K562 (cell line): ENCODE results near the gene ULK1. TPM values are rescaled to one million over a fixed set of nuclear protein-coding genes. Genes with fewer than 3 reads are reported as not detected.

Source experiments
- ATAC-seq: fragments of 200-7000 bp; cut with Tn5 transposase; 3 replicates; pipeline ENCODE4 v1.9.1; 2020; ENCODE audit warnings: moderate library complexity
- BruUV-seq: library from RNA; stranded (reverse); fragments of 400-500 nt; replicated peaks from 2 replicates; lab custom pipeline; 2021; lab: Mats Ljungman, UMichigan
- CTCF ChIA-PET: fragments of 300-600 bp; formaldehyde crosslinking; extraction: SDS; loops from one replicate; lab custom pipeline; 2021; ENCODE audit warnings: low intra/inter-chr PET ratio; lab: Yijun Ruan, JAX
- POLR2A ChIA-PET: fragments of 300-600, 350-650 bp; sonication (Branson Sonifier 250); formaldehyde crosslinking; extraction: SDS; loops from one replicate; lab custom pipeline; 2021; ENCODE audit warnings: antibody characterized with exemption, inconsistent platforms; lab: Yijun Ruan, JAX
- DNase-seq, 4 experiments: peaks; one replicate each; pipeline versions ENCODE4 v3.0.0 to v3.0.0-alpha.2; 2011 to 2018; ENCODE audit warnings: low spot score in 3 of 4, mixed read lengths in 3 of 4; ENCODE audit errors: extremely low read depth in 1 of 4
- FAIRE-seq: peaks from 2 replicates; lab custom pipeline; 2011; peaks lifted over from hg19 to GRCh38; lab: Jason Lieb, UNC
- H2AFZ ChIP-seq: 2 replicates; pipeline ENCODE4 v1.6.0; 2011; ENCODE audit warnings: low read depth, low read length, control low read depth, inconsistent platforms
- H3K27ac ChIP-seq: fragments of 200-600 bp; 3 replicates; pipeline ENCODE4 v1.8.0; 2011; ENCODE audit warnings: low read depth, mild to moderate bottlenecking, control low read depth, inconsistent platforms, low read length, moderate library complexity, mixed read lengths; ENCODE audit errors: extremely low read depth
- H3K27me3 ChIP-seq, 2 experiments: fragments of 300-600 bp in 1 of 2; 2 replicates in 1 of 2; 3 replicates in 1 of 2; pipeline versions ENCODE4 v1.6.0 to v1.8.0; 2011; ENCODE audit warnings: inconsistent platforms in 2 of 2, low read length in 2 of 2, mild to moderate bottlenecking in 1 of 2, mixed read lengths in 1 of 2, moderate library complexity in 1 of 2; ENCODE audit not compliant: control insufficient read depth in 2 of 2, insufficient read depth in 2 of 2
- H3K36me3 ChIP-seq: fragments of 300-600 bp; 3 replicates; pipeline ENCODE4 v1.8.0; 2011; ENCODE audit warnings: mild to moderate bottlenecking, low read length, inconsistent platforms; ENCODE audit not compliant: control insufficient read depth, insufficient read depth
- H3K4me1 ChIP-seq, 2 experiments: fragments of 200-600 bp in 1 of 2; replicated peaks in 1 of 2; 2 replicates in 1 of 2; 3 replicates in 1 of 2; pipeline versions ENCODE4 v1.5.1 to v1.8.0; 2011; ENCODE audit warnings: inconsistent platforms in 2 of 2, low read length in 2 of 2, mild to moderate bottlenecking in 1 of 2, mixed read lengths in 1 of 2, moderate library complexity in 1 of 2; ENCODE audit not compliant: control insufficient read depth in 2 of 2, insufficient read depth in 2 of 2
- H3K4me2 ChIP-seq: 2 replicates; pipeline ENCODE4 v1.6.1; 2011; ENCODE audit warnings: low read length, control low read depth, inconsistent platforms, mixed read lengths; ENCODE audit not compliant: insufficient read depth
- H3K4me3 ChIP-seq: fragments of 200-600 bp; sonication (generic), shearing (Covaris generic); 2 replicates; pipeline ENCODE4 v1.5.1; 2016; ENCODE audit warnings: control low read depth, inconsistent platforms
- H3K79me2 ChIP-seq: fragments of 200-600 bp; 3 replicates; pipeline ENCODE4 v1.8.0; 2011; ENCODE audit warnings: low read length, inconsistent platforms; ENCODE audit not compliant: control insufficient read depth, insufficient read depth
- H3K9ac ChIP-seq, 2 experiments: 2 replicates each; pipeline versions ENCODE4 v1.6.0 to v1.6.1; 2011; ENCODE audit warnings: low read depth in 2 of 2, low read length in 2 of 2, control low read depth in 1 of 2, inconsistent platforms in 1 of 2, mild to moderate bottlenecking in 1 of 2, mixed read lengths in 1 of 2; ENCODE audit not compliant: insufficient read depth in 1 of 2
- H3K9me1 ChIP-seq: one replicate; pipeline ENCODE4 v1.6.0; 2011; ENCODE audit warnings: inconsistent platforms, mild to moderate bottlenecking, low read length, moderate library complexity; ENCODE audit not compliant: control insufficient read depth, insufficient read depth
- H3K9me3 ChIP-seq: replicated peaks from 2 replicates; pipeline ENCODE4 v1.5.1; 2011; ENCODE audit warnings: low read depth, low read length, inconsistent platforms; ENCODE audit not compliant: control insufficient read depth, insufficient read depth
- H4K20me1 ChIP-seq: replicated peaks from 2 replicates; pipeline ENCODE4 v1.6.1; 2011; ENCODE audit warnings: low read length, inconsistent platforms, mixed read lengths; ENCODE audit not compliant: control insufficient read depth, insufficient read depth
- EGR1 ChIP-seq: fragments of 450-650 bp; conservative IDR thresholded peaks from 2 replicates; pipeline ENCODE4 v1.6.1; 2017; ENCODE audit warnings: mild to moderate bottlenecking
- ESRRA ChIP-seq: fragments of 450-650 bp; IDR thresholded peaks from 2 replicates; pipeline ENCODE4 v1.6.1; 2014; ENCODE audit warnings: low read depth, mild to moderate bottlenecking, moderate library complexity, borderline replicate concordance
- NFIC ChIP-seq: fragments of 450-650 bp; IDR thresholded peaks from 2 replicates; pipeline ENCODE4 v1.6.1; 2017; ENCODE audit warnings: mild to moderate bottlenecking, inconsistent platforms
- POLR2G ChIP-seq: fragments of 200-400 bp; formaldehyde crosslinking; IDR thresholded peaks from 2 replicates; pipeline ENCODE4 v1.6.1; 2017; ENCODE audit warnings: low read depth, mild to moderate bottlenecking, antibody characterized with exemption, low read length, moderate library complexity
- ZBTB33 ChIP-seq: sonication (generic); formaldehyde crosslinking; IDR thresholded peaks from 2 replicates; pipeline ENCODE4 v1.8.1; 2023; ENCODE audit warnings: mild to moderate bottlenecking, missing genetic modification reagents
- ZKSCAN3 ChIP-seq: fragments of 250-450 bp; sonication (Bioruptor Pico); IDR thresholded peaks from 2 replicates; pipeline ENCODE4 v1.4.0; 2020
- ZNF589 ChIP-seq: fragments of 200-800 bp; sonication (Bioruptor generic); IDR thresholded peaks from 2 replicates; pipeline ENCODE4 v1.6.1; 2016; ENCODE audit warnings: low read depth, missing genetic modification characterization, missing compliant biosample characterization
- WGBS: fragments of 100-300 bp; shearing (Covaris generic); methylation state at CpG from one replicate; pipeline ENCODE4 v1.1.6; 2016; ENCODE audit warnings: low coverage, mixed read lengths; ENCODE audit not compliant: insufficient coverage; ENCODE audit errors: missing lambda C conversion rate; 5-methylcytosine and 5-hydroxymethylcytosine counted together
- in situ Hi-C: fragments of 300-500 bp; cut with MboI; formaldehyde crosslinking; loops from 4 replicates; pipeline ENCODE4 v1.15.0; 2018; ENCODE audit warnings: inconsistent platforms, mixed read lengths
- intact Hi-C: fragments of 100-400 bp; cut with micrococcal nuclease; formaldehyde crosslinking; loops from 2 replicates; pipeline ENCODE4 v1.14.2; 2022
- polyA plus RNA-seq, 8 experiments: library from polyadenylated mRNA; depleted of rRNA in 4 of 8; stranded (reverse) in 5 of 8; unstranded in 3 of 8; fragments of >200 nt; fragmentation: Nextera tagmentation in 2 of 8; fragmentation: Illumina TruSeq in 1 of 8; extraction: Ambion mirVana in 2 of 8; extraction: Trizol in 1 of 8; gene quantifications; 2 replicates each; pipeline versions ENCODE4 v1.2.1 to v1.2.3, GENCODE V29; 2011 to 2014; ENCODE audit warnings: inconsistent platforms in 1 of 8, missing spikeins in 1 of 8
- total RNA-seq, 7 experiments: library from RNA; depleted of rRNA in 6 of 7; stranded (reverse); fragments of >200 nt in 6 of 7; fragmentation: Illumina TruSeq in 2 of 7; extraction: Trizol in 2 of 7; gene quantifications; 2 replicates each; pipeline versions ENCODE4 v1.2.1 to v1.2.3, GENCODE V29; 2011 to 2021; ENCODE audit warnings: low replicate concordance in 1 of 7
- TF ChIP-seq, protein P1 (sequence below): fragments of 450-650 bp; IDR thresholded peaks from 2 replicates; pipeline ENCODE4 v1.6.1; 2018; ENCODE audit not compliant: partially characterized antibody
- TF ChIP-seq, protein P2 (sequence below), 3 experiments: IDR thresholded peaks in 2 of 3; conservative IDR thresholded peaks in 1 of 3; 2 replicates each; pipeline ENCODE4 v1.5.1; 2011 to 2012; ENCODE audit warnings: low read length in 3 of 3, mild to moderate bottlenecking in 3 of 3, control low read depth in 2 of 3, improper control_type of control experiment in 1 of 3, inconsistent platforms in 1 of 3, low read depth in 1 of 3, mixed read lengths in 1 of 3, moderate library complexity in 1 of 3; ENCODE audit not compliant: insufficient read depth in 2 of 3

ULK1 gene
- total and polyA plus RNA-seq, 9 of the 15 experiments (the other 6 are each of a cell fraction or from before 2014, with no cell fraction given), result 0.15 to 29.4 (median 2.5) TPM

DNA sequence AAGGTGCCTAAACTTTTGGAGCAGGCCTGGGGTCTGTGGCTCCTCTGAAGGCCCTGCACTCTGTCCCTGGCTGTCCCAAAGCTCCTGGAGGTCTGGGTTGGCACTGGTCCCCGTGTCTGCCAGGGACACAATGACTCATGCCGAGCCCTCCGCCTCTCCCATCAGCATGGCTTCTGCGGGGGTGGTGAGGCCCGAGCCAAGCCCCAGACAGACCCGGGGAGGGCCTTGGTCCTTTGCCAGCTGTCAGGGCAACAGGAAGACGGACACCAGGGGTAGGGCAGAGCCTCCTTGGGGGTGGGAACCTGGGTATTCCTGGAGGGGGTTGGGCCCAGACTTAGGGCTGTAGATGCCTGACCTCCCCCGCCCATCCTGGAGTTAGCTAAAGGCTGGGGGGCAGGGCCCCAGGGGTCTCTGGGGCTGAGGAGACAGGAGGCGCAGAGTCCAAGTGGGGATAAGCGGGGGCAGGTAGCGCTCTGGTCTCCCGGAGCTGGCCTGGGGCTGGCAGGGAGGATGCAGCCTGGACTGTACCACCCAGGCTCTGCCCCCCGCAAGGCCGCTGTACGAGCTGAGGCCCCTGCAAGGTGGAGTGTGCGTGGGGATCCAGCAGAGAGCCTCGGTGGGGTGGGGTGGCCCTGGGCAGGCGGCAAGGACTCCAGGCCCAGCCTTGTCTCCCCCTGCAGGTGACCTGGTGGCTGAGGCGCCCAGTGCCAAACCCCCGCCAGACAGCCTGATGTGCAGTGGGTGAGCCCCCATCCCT is 18.3 kb downstream of the ULK1 start:
- H3K9ac ChIP-seq, result no peak overlapping the region; a peak in 1 of 4 replicates
- FAIRE-seq (no peak), ATAC-seq (peak; percentile 30), DNase-seq (peak in 1 of 4 experiments; percentile 51)
- H3K9me3 ChIP-seq, result no peaks in the 10 kb centered on the region
- peaks cover 0 to 26% of the 10 kb centered on the region in 2 experiments; a peak in 2 of 5 replicates for H3K4me1 ChIP-seq
- H3K27ac ChIP-seq, result no peak overlapping the region
- in situ Hi-C loops (no loop called here), intact Hi-C loops (no loop called here)
- 79% methylated on average over 11 of the region's 20 CpGs for WGBS
- BruUV-seq, result no TSS peak
- H3K79me2 ChIP-seq, result no peaks in the 10 kb centered on the region
- CTCF ChIA-PET, result no interaction called here
- no peaks in the 10 kb centered on the region for H4K20me1 ChIP-seq
- POLR2A ChIA-PET, result interaction anchor here (1.7 kb wide), 2 partner anchors 10 to 13 kb away, joined by 4 to 9 read pairs; no protein-coding TSS in a partner anchor
- H3K4me3 ChIP-seq, result no peak overlapping the region
- H3K27me3 ChIP-seq, result no peaks in the 10 kb centered on the region
- no peak overlapping the region for H2AFZ ChIP-seq
- no peak overlapping the region for H3K4me2 ChIP-seq
- no peaks in the 10 kb centered on the region for H3K9me1 ChIP-seq
- TF ChIP-seq ZKSCAN3 (CRISPR knock-in tag) (no peak), ZNF589 (CRISPR knock-in tag) (no peak), ZBTB33 (peak; percentile 92), POLR2G (peak; percentile 57; the same call in 1 of the 2 replicates), ESRRA (no peak), NFIC (peak; percentile 29; the same call in 1 of the 2 replicates), EGR1 (peak; percentile 58)
- TF ChIP-seq, protein P1, sequence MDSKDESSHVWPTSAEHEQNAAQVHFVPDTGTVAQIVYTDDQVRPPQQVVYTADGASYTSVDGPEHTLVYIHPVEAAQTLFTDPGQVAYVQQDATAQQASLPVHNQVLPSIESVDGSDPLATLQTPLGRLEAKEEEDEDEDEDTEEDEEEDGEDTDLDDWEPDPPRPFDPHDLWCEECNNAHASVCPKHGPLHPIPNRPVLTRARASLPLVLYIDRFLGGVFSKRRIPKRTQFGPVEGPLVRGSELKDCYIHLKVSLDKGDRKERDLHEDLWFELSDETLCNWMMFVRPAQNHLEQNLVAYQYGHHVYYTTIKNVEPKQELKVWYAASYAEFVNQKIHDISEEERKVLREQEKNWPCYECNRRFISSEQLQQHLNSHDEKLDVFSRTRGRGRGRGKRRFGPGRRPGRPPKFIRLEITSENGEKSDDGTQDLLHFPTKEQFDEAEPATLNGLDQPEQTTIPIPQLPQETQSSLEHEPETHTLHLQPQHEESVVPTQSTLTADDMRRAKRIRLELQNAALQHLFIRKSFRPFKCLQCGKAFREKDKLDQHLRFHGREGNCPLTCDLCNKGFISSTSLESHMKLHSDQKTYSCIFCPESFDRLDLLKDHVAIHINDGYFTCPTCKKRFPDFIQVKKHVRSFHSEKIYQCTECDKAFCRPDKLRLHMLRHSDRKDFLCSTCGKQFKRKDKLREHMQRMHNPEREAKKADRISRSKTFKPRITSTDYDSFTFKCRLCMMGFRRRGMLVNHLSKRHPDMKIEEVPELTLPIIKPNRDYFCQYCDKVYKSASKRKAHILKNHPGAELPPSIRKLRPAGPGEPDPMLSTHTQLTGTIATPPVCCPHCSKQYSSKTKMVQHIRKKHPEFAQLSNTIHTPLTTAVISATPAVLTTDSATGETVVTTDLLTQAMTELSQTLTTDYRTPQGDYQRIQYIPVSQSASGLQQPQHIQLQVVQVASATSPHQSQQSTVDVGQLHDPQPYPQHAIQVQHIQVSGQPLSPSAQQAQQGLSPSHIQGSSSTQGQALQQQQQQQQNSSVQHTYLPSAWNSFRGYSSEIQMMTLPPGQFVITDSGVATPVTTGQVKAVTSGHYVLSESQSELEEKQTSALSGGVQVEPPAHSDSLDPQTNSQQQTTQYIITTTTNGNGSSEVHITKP, result peak; percentile 43
- TF ChIP-seq, protein P2, sequence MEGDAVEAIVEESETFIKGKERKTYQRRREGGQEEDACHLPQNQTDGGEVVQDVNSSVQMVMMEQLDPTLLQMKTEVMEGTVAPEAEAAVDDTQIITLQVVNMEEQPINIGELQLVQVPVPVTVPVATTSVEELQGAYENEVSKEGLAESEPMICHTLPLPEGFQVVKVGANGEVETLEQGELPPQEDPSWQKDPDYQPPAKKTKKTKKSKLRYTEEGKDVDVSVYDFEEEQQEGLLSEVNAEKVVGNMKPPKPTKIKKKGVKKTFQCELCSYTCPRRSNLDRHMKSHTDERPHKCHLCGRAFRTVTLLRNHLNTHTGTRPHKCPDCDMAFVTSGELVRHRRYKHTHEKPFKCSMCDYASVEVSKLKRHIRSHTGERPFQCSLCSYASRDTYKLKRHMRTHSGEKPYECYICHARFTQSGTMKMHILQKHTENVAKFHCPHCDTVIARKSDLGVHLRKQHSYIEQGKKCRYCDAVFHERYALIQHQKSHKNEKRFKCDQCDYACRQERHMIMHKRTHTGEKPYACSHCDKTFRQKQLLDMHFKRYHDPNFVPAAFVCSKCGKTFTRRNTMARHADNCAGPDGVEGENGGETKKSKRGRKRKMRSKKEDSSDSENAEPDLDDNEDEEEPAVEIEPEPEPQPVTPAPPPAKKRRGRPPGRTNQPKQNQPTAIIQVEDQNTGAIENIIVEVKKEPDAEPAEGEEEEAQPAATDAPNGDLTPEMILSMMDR (IDR thresholded peaks at IDR 0.05 in 2 of 3, conservative IDR thresholded peaks at IDR 0.05 in 1 of 3; ENCODE audit: insufficient read depth in 2 of 3, low read depth in 1 of 3, low read length in 3 of 3), result peak in 1 of 3 experiments; percentile 38; a peak in 2 of 6 replicates
- H3K36me3 ChIP-seq, result peaks cover 24% of the 10 kb centered on the region; the same call in 2 of the 3 replicates
